DND-41 (cell line): ENCODE measurements around the gene TGM3.

ENCODE experiments used
- ATAC-seq: fragments of 200-7000 bp; cut with Tn5 transposase; 3 replicates; pipeline ENCODE4 v1.9.1; 2021; ENCODE audit warnings: low read depth; ENCODE audit not compliant: insufficient read depth
- DNase-seq: peaks from one replicate; pipeline ENCODE4 v3.0.0-alpha.2; 2020
- H2AFZ ChIP-seq: 2 replicates; pipeline ENCODE4 v1.6.0; 2012; ENCODE audit warnings: low read depth, low read length
- H3K27ac ChIP-seq: 2 replicates; pipeline ENCODE4 v1.5.1; 2012; ENCODE audit warnings: low read length, inconsistent platforms
- H3K27me3 ChIP-seq: fragments of 200-600 bp; sonication (generic); 2 replicates; pipeline ENCODE4 v1.6.0; 2012; ENCODE audit warnings: low read length, mild to moderate bottlenecking, inconsistent platforms; ENCODE audit not compliant: insufficient read depth, poor library complexity
- H3K36me3 ChIP-seq: 2 replicates; pipeline ENCODE4 v1.5.1; 2012; ENCODE audit warnings: low read length, inconsistent platforms; ENCODE audit not compliant: insufficient read depth
- H3K4me1 ChIP-seq: 2 replicates; pipeline ENCODE4 v1.5.1; 2012; ENCODE audit warnings: mild to moderate bottlenecking, low read length; ENCODE audit not compliant: insufficient read depth
- H3K4me2 ChIP-seq: 2 replicates; pipeline ENCODE4 v1.6.0; 2012; ENCODE audit warnings: mild to moderate bottlenecking, moderate library complexity, low read length, inconsistent platforms; ENCODE audit not compliant: insufficient read depth
- H3K4me3 ChIP-seq, 2 experiments: fragments of 200-600 bp in 1 of 2; shearing (Covaris generic) in 1 of 2; 2 replicates each; pipeline ENCODE4 v1.5.1; 2012 to 2016; ENCODE audit warnings: inconsistent platforms in 2 of 2, low read length in 2 of 2, mild to moderate bottlenecking in 2 of 2, low read depth in 1 of 2, moderate library complexity in 1 of 2
- H3K79me2 ChIP-seq: 2 replicates; pipeline ENCODE4 v1.6.0; 2012; ENCODE audit warnings: low read length, inconsistent platforms; ENCODE audit not compliant: insufficient read depth
- H3K9ac ChIP-seq: 2 replicates; pipeline ENCODE4 v1.6.0; 2012; ENCODE audit warnings: low read depth, mild to moderate bottlenecking, inconsistent platforms, low read length, moderate library complexity
- H3K9me3 ChIP-seq: 2 replicates; pipeline ENCODE4 v1.5.1; 2012; ENCODE audit warnings: low read length, moderate library complexity, mild to moderate bottlenecking, inconsistent platforms; ENCODE audit not compliant: insufficient read depth, severe bottlenecking
- H4K20me1 ChIP-seq: 2 replicates; pipeline ENCODE4 v1.6.0; 2012; ENCODE audit warnings: low read length; ENCODE audit not compliant: insufficient read depth
- EZH2 ChIP-seq: IDR thresholded peaks from 3 replicates; pipeline ENCODE4 v1.6.1; 2012; ENCODE audit warnings: borderline replicate concordance, low read depth, mild to moderate bottlenecking, moderate library complexity, low read length, inconsistent platforms; ENCODE audit not compliant: severe bottlenecking
- TF ChIP-seq, protein P1 (sequence below): IDR thresholded peaks from 2 replicates; pipeline ENCODE4 v1.5.1; 2012; ENCODE audit warnings: borderline replicate concordance, low read length, moderate library complexity, mild to moderate bottlenecking; ENCODE audit not compliant: poor library complexity, severe bottlenecking; ENCODE audit errors: extremely low read depth

The TGM3 gene

DNA sequence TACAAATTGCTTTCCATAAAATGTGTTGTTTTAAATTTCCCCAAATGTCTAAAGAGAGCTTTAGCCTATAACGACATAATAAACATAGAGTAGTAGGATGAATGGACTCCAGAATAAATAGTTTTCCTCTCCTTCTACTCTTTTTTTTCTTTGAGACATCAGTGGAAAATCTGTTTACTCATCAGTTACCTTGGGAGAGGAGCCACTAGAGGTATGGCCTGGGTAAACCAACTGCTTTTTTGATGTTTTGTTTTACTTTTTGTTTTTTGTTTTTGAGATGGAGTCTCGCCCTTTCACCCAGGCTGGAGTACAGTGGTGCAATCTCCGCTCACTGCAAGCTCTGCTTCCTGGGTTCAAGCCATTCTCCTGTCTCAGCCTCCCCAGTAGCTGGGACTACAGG lies 8.3 kb upstream of the TGM3 start:
- TF ChIP-seq, protein P1, sequence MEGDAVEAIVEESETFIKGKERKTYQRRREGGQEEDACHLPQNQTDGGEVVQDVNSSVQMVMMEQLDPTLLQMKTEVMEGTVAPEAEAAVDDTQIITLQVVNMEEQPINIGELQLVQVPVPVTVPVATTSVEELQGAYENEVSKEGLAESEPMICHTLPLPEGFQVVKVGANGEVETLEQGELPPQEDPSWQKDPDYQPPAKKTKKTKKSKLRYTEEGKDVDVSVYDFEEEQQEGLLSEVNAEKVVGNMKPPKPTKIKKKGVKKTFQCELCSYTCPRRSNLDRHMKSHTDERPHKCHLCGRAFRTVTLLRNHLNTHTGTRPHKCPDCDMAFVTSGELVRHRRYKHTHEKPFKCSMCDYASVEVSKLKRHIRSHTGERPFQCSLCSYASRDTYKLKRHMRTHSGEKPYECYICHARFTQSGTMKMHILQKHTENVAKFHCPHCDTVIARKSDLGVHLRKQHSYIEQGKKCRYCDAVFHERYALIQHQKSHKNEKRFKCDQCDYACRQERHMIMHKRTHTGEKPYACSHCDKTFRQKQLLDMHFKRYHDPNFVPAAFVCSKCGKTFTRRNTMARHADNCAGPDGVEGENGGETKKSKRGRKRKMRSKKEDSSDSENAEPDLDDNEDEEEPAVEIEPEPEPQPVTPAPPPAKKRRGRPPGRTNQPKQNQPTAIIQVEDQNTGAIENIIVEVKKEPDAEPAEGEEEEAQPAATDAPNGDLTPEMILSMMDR = no peak
- no peak for TF ChIP-seq EZH2
- no peak overlapping the region for H2AFZ ChIP-seq
- H3K4me3 ChIP-seq = no peak overlapping the region
- no peaks in the 10 kb centered on the region for H3K36me3 ChIP-seq
- no peak overlapping the region for H3K9ac ChIP-seq
- no peaks in the 10 kb centered on the region for H4K20me1 ChIP-seq
- DNase-seq = no peak
- no peak overlapping the region for H3K27ac ChIP-seq
- ATAC-seq = no peak
- H3K79me2 ChIP-seq = no peaks in the 10 kb centered on the region
- no peaks in the 10 kb centered on the region for H3K4me1 ChIP-seq
- no peak overlapping the region for H3K4me2 ChIP-seq
- peaks cover 16% of the 10 kb centered on the region for H3K27me3 ChIP-seq
- no peaks in the 10 kb centered on the region for H3K9me3 ChIP-seq

DNA sequence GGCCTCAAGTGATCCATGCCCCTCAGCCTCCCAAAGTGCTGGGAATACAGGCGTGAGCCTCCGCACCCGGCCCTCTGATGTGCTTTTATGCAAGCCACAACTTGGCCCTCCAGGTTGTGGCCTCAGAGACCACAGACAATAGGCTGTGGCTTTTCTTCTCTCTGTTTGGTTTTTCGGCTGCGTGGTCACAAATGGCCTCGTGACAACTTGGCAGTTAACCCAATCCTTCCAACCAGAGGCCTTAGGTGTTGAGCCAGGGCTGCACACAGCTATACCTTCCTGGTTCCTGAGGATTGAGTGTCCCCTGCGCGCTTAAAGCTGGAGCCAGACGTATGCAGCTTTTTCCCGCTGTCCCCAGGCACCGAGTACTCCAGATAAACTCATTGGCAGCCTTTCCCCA lies 6.3 kb upstream of the TGM3 start:
- H2AFZ ChIP-seq = no peak overlapping the region

DNA sequence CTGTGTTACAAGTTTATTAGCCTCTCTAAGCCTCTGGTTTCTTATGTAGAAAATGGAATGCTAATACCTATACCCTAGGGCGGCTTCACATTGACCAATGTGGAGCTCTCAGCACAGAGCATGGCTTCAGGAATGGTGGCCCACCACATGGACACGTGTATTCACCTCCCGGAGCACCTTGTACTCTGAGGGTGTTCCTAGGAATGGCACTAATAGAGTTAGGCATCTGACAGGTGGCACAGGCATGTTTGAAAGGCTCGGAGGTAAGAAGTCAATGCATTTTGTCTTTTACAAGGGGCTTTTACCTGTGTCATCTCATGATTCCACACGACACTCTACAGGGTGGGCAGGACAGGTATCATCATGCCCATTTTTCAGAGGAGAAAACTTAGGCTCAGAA lies 5.3 kb upstream of the TGM3 start:
- H3K4me3 ChIP-seq = no peak overlapping the region
- no peak overlapping the region for H2AFZ ChIP-seq
- peaks cover 29% of the 10 kb centered on the region for H3K27me3 ChIP-seq
- H3K36me3 ChIP-seq = no peaks in the 10 kb centered on the region
- DNase-seq = no peak
- H3K4me2 ChIP-seq = no peak overlapping the region
- no peak overlapping the region for H3K27ac ChIP-seq
- no peaks in the 10 kb centered on the region for H4K20me1 ChIP-seq
- no peak for ATAC-seq
- no peaks in the 10 kb centered on the region for H3K4me1 ChIP-seq
- TF ChIP-seq, protein P1 = no peak
- no peak for TF ChIP-seq EZH2
- no peak overlapping the region for H3K9ac ChIP-seq
- H3K9me3 ChIP-seq = no peaks in the 10 kb centered on the region
- no peaks in the 10 kb centered on the region for H3K79me2 ChIP-seq

More for the DNA sequence above, 6.3 kb upstream of the TGM3 start:
- Histone ChIP-seq H3K36me3 (no peaks in the 10 kb centered on the region), H3K27me3 (peaks cover 26% of the 10 kb centered on the region), H3K79me2 (no peaks in the 10 kb centered on the region), H3K4me1 (no peaks in the 10 kb centered on the region), H4K20me1 (no peaks in the 10 kb centered on the region), H3K4me2 (no peak overlapping the region), H3K27ac (no peak overlapping the region), H3K9ac (no peak overlapping the region), H3K9me3 (no peaks in the 10 kb centered on the region), H3K4me3 (no peak overlapping the region)
- ATAC-seq (no peak), DNase-seq (no peak)
- TF ChIP-seq, protein P1 = no peak
- TF ChIP-seq EZH2 = no peak
